B cell (primary cell): Measurements from ENCODE around the gene RGS7.

Source experiments
- CTCF ChIP-seq: fragments of 200-600 bp; IDR thresholded peaks from one replicate; pipeline ENCODE4 v1.8.0; 2022; ENCODE audit warnings: antibody characterized with exemption, mild to moderate bottlenecking
- EZH2 ChIP-seq: IDR thresholded peaks from 2 replicates; pipeline ENCODE4 v1.6.1; 2012; ENCODE audit warnings: borderline replicate concordance, low read depth, mild to moderate bottlenecking, moderate library complexity, low read length; ENCODE audit not compliant: insufficient read depth, poor library complexity, severe bottlenecking

- TF ChIP-seq CTCF (no peak), EZH2 (no peak)
These were observed 200.6 kb downstream of the RGS7 start for GRCh38 chr1:241156231-241156965.
